Measurements from ENCODE around the gene RNPS1.
A peak's percentile ranks its signal among the peaks of the same experiment; 100 is the strongest.

Gene RNPS1

DNA sequence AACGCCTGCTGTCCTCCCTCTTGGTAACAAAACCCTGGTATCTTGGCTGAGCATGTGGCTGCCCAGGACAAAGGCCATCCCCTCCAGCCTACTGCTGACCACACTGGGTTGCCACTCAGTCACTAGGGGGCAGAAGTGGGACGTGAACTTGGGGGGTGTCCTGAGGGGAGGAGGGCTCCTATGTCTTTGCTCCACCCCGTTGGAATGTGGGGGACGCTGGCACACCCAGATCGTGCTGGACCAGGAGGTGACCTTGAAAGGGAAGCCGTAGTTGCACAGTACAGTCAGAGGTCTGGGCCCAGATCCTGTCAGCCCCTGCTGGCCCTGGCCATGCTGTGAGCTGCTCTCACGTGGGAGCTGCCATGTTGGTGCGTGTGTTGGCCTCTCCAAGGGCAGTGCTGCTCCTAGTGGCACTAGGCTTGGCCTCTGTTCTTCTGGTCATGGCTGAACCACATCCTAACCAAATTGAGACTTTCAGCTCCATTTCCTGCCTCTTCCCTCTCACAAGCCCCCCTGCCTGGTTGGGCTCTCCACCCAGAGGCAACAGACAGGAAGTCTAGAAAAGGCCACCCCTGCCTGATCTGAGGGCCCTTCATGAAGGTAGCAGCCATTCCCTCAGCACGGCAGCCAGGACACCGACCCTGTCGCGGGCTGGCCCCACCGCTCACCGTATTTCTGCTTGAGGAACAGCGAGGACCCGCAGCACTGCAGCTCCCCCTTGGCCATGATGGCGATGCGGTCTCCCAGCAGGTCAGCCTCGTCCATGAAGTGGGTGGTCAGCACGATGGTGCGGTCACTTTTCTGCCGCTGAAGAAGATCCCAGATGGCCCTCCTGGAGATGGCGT, 29.0 kb upstream of the RNPS1 start:
- H2BK5ac ChIP-seq (ENCODE audit: low read length): peak overlapping the region; percentile 75
- peaks cover 0 to 3% of the 10 kb centered on the region in 2 donors for H3K9me3 ChIP-seq (replicated peaks in 1 of 2; ENCODE audit: control insufficient read depth in 2 of 2, insufficient read depth in 1 of 2, low read depth in 1 of 2, low read length in 2 of 2)
- peak overlapping the region; percentile 26 for H2BK15ac ChIP-seq (ENCODE audit: low read length)
- H3K23ac ChIP-seq (ENCODE audit: low read depth, low read length, poor library complexity): peak overlapping the region; percentile 60
- no peak overlapping the region for H4K8ac ChIP-seq (ENCODE audit: low read depth, low read length)
- no peak overlapping the region for H2BK120ac ChIP-seq (ENCODE audit: low read depth, low read length)
- no peak overlapping the region for H2AK5ac ChIP-seq (ENCODE audit: low read depth, low read length)
- no peak overlapping the region for H4K91ac ChIP-seq (ENCODE audit: low read depth, low read length, poor library complexity)
- no peak overlapping the region for H3K4ac ChIP-seq (ENCODE audit: low read length)
- peak overlapping the region; percentile 13 for H3K18ac ChIP-seq (ENCODE audit: low read length)
- H3K36me3 ChIP-seq (replicated peaks in 1 of 2; ENCODE audit: control insufficient read depth in 2 of 2, insufficient read depth in 2 of 2, low read length in 2 of 2): peaks cover 0 to 11% of the 10 kb centered on the region in 2 donors
- no peak overlapping the region for H3K14ac ChIP-seq (ENCODE audit: low read length)
- H3K4me1 ChIP-seq (ENCODE audit: control insufficient read depth in 2 of 2, insufficient read depth in 1 of 2, low read depth in 1 of 2, low read length in 2 of 2): no peaks in the 10 kb centered on the region
- no CpG with 5 or more reads among the region's 23 CpGs for WGBS, 2 donors (ENCODE audit: extremely low coverage in 2 of 2, insufficient read length in 2 of 2, insufficient replicate concordance in 1 of 2)
- H3K79me1 ChIP-seq (ENCODE audit: low read depth, low read length): no peaks in the 10 kb centered on the region
- no peak for DNase-seq (ENCODE audit: low spot score)
- H3K27ac ChIP-seq (replicated peaks; ENCODE audit: low read length): no peak overlapping the region
- no peak overlapping the region for H3K4me3 ChIP-seq (ENCODE audit: low read length in 2 of 2)
- no peak overlapping the region for H2BK12ac ChIP-seq (ENCODE audit: low read length)
- no peaks in the 10 kb centered on the region for H3K27me3 ChIP-seq (ENCODE audit: control insufficient read depth in 3 of 3, insufficient read depth in 3 of 3, low read depth in 1 of 3, low read length in 3 of 3)
- no peak overlapping the region for H3K4me2 ChIP-seq (ENCODE audit: insufficient read depth, low read length, poor library complexity, severe bottlenecking)
- H2AFZ ChIP-seq (ENCODE audit: low read length): no peak overlapping the region
- H3K9ac ChIP-seq (ENCODE audit: low read depth, low read length, poor library complexity): peak overlapping the region; percentile 44

DNA sequence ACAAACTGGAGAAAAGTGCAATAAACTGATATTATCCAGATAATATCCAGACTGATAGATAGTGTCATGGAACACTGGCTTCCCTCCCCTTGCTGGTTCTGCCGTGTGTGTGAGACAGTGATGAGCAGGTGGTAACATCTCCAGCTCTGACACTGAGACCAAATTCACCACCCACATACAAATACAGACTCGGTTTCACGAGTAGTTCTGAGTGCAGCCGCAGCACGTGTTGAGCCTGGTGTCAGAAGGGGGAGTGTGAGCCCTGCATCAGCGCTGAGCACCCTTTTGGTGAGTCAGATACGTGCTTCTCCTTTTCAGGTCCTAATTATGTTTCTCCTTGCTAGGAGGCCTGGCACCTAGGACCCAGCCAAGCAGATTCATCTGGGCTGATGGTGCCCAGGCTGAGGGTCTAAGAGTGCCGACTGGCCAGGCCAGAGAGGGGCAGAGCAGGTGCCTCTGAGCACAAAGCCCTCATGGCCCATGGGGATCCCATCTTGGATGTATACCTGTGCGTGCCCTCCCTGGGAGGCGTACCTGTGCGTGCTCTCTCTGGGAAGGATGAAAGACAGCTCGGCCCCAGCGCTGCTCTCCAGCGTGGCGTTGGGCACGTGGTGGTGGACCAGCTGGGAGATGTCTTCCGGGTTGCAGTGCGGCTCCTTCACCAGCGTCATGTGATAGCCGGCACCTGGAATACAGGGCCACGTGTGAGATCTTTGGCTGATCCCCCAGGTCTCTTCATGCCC, 27.3 kb upstream of the RNPS1 start:
- no peak overlapping the region for H3K4me3 ChIP-seq (ENCODE audit: low read length in 2 of 2)
- no CpG with 5 or more reads among the region's 21 CpGs for WGBS, 2 donors (ENCODE audit: extremely low coverage in 2 of 2, insufficient read length in 2 of 2, insufficient replicate concordance in 1 of 2)
- H3K27ac ChIP-seq (replicated peaks; ENCODE audit: low read length): no peak overlapping the region
- H2AK5ac ChIP-seq (ENCODE audit: low read depth, low read length): peak overlapping the region; percentile 30
- no peak overlapping the region for H4K8ac ChIP-seq (ENCODE audit: low read depth, low read length)
- H2AFZ ChIP-seq (ENCODE audit: low read length): no peak overlapping the region
- peaks cover 0 to 11% of the 10 kb centered on the region in 2 donors for H3K36me3 ChIP-seq (replicated peaks in 1 of 2; ENCODE audit: control insufficient read depth in 2 of 2, insufficient read depth in 2 of 2, low read length in 2 of 2)
- H4K91ac ChIP-seq (ENCODE audit: low read depth, low read length, poor library complexity): no peak overlapping the region
- H3K27me3 ChIP-seq (ENCODE audit: control insufficient read depth in 3 of 3, insufficient read depth in 3 of 3, low read depth in 1 of 3, low read length in 3 of 3): no peaks in the 10 kb centered on the region
- no peak overlapping the region for H2BK15ac ChIP-seq (ENCODE audit: low read length)
- H2BK5ac ChIP-seq (ENCODE audit: low read length): no peak overlapping the region
- no peak overlapping the region for H3K4me2 ChIP-seq (ENCODE audit: insufficient read depth, low read length, poor library complexity, severe bottlenecking)
- H3K9me3 ChIP-seq (replicated peaks in 1 of 2; ENCODE audit: control insufficient read depth in 2 of 2, insufficient read depth in 1 of 2, low read depth in 1 of 2, low read length in 2 of 2): peaks cover 0 to 3% of the 10 kb centered on the region in 2 donors
- no peak overlapping the region for H2BK120ac ChIP-seq (ENCODE audit: low read depth, low read length)
- H3K4me1 ChIP-seq (ENCODE audit: control insufficient read depth in 2 of 2, insufficient read depth in 1 of 2, low read depth in 1 of 2, low read length in 2 of 2): no peaks in the 10 kb centered on the region
- H2BK12ac ChIP-seq (ENCODE audit: low read length): no peak overlapping the region
- H3K18ac ChIP-seq (ENCODE audit: low read length): no peak overlapping the region
- no peak overlapping the region for H3K4ac ChIP-seq (ENCODE audit: low read length)
- no peaks in the 10 kb centered on the region for H3K79me1 ChIP-seq (ENCODE audit: low read depth, low read length)
- no peak overlapping the region for H3K14ac ChIP-seq (ENCODE audit: low read length)
- peak overlapping the region; percentile 7 for H3K9ac ChIP-seq (ENCODE audit: low read depth, low read length, poor library complexity)
- DNase-seq (ENCODE audit: low spot score): no peak
- no peak overlapping the region for H3K23ac ChIP-seq (ENCODE audit: low read depth, low read length, poor library complexity)

DNA sequence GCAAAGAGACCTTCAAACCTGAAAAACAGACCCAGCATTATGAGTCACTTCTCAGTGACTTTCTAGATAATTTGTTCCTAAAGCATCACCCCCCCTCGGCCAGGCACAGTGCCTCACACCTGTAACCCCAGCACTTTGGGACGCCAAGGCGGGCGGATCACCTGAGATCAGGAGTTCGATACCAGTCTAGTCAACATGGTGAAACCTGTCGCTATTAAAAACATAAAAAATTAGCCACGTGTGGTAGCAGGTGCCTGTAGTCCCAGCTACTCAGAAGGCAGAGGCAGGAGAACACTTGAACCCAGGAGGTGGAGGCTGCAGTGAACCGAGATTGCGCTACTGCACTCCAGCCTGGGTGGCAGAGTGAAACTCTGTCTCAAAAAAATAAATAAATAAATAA, 24.3 kb upstream of the RNPS1 start:
- Histone ChIP-seq H2BK12ac (ENCODE audit: low read length) (no peak overlapping the region), H3K14ac (ENCODE audit: low read length) (no peak overlapping the region), H3K79me1 (ENCODE audit: low read depth, low read length) (no peaks in the 10 kb centered on the region), H2BK5ac (ENCODE audit: low read length) (no peak overlapping the region), H2AFZ (ENCODE audit: low read length) (no peak overlapping the region), H3K27ac (replicated peaks; ENCODE audit: low read length) (no peak overlapping the region), H3K4ac (ENCODE audit: low read length) (no peak overlapping the region), H3K9ac (ENCODE audit: low read depth, low read length, poor library complexity) (no peak overlapping the region), H2AK5ac (ENCODE audit: low read depth, low read length) (no peak overlapping the region), H3K4me1 (ENCODE audit: control insufficient read depth in 2 of 2, insufficient read depth in 1 of 2, low read depth in 1 of 2, low read length in 2 of 2) (no peaks in the 10 kb centered on the region), H3K27me3 (ENCODE audit: control insufficient read depth in 3 of 3, insufficient read depth in 3 of 3, low read depth in 1 of 3, low read length in 3 of 3) (no peaks in the 10 kb centered on the region), H3K18ac (ENCODE audit: low read length) (no peak overlapping the region), H2BK15ac (ENCODE audit: low read length) (no peak overlapping the region), H3K9me3 (replicated peaks in 1 of 2; ENCODE audit: control insufficient read depth in 2 of 2, insufficient read depth in 1 of 2, low read depth in 1 of 2, low read length in 2 of 2) (peaks cover 0 to 3% of the 10 kb centered on the region in 2 donors), H3K23ac (ENCODE audit: low read depth, low read length, poor library complexity) (no peak overlapping the region), H3K36me3 (replicated peaks in 1 of 2; ENCODE audit: control insufficient read depth in 2 of 2, insufficient read depth in 2 of 2, low read length in 2 of 2) (peaks cover 0 to 11% of the 10 kb centered on the region in 2 donors), H4K91ac (ENCODE audit: low read depth, low read length, poor library complexity) (no peak overlapping the region), H3K4me3 (ENCODE audit: low read length in 2 of 2) (no peak overlapping the region), H2BK120ac (ENCODE audit: low read depth, low read length) (no peak overlapping the region), H3K4me2 (ENCODE audit: insufficient read depth, low read length, poor library complexity, severe bottlenecking) (no peak overlapping the region), H4K8ac (ENCODE audit: low read depth, low read length) (no peak overlapping the region)
- no peak for DNase-seq (ENCODE audit: low spot score)
- WGBS, 2 donors (ENCODE audit: extremely low coverage in 2 of 2, insufficient read length in 2 of 2, insufficient replicate concordance in 1 of 2): no CpG with 5 or more reads among the region's 9 CpGs

GRCh38 chr16:2289282-2289681, 21.4 kb upstream of the RNPS1 start:
- H3K4me2 ChIP-seq (ENCODE audit: insufficient read depth, low read length, poor library complexity, severe bottlenecking): no peak overlapping the region

More at GRCh38 chr16:2289282-2289681, 21.4 kb upstream of the RNPS1 start:
- Histone ChIP-seq H3K14ac (ENCODE audit: low read length) (no peak overlapping the region), H2AFZ (ENCODE audit: low read length) (no peak overlapping the region), H3K79me1 (ENCODE audit: low read depth, low read length) (no peaks in the 10 kb centered on the region), H3K27me3 (ENCODE audit: control insufficient read depth in 3 of 3, insufficient read depth in 3 of 3, low read depth in 1 of 3, low read length in 3 of 3) (no peaks in the 10 kb centered on the region), H3K23ac (ENCODE audit: low read depth, low read length, poor library complexity) (no peak overlapping the region), H4K91ac (ENCODE audit: low read depth, low read length, poor library complexity) (no peak overlapping the region), H3K9me3 (replicated peaks in 1 of 2; ENCODE audit: control insufficient read depth in 2 of 2, insufficient read depth in 1 of 2, low read depth in 1 of 2, low read length in 2 of 2) (no peaks in the 10 kb centered on the region), H3K27ac (replicated peaks; ENCODE audit: low read length) (no peak overlapping the region), H3K9ac (ENCODE audit: low read depth, low read length, poor library complexity) (peak overlapping the region; percentile 10), H2BK12ac (ENCODE audit: low read length) (no peak overlapping the region), H3K18ac (ENCODE audit: low read length) (no peak overlapping the region), H2AK5ac (ENCODE audit: low read depth, low read length) (no peak overlapping the region), H3K4me3 (ENCODE audit: low read length in 2 of 2) (no peak overlapping the region), H2BK15ac (ENCODE audit: low read length) (no peak overlapping the region), H3K36me3 (replicated peaks in 1 of 2; ENCODE audit: control insufficient read depth in 2 of 2, insufficient read depth in 2 of 2, low read length in 2 of 2) (peaks cover 0 to 6% of the 10 kb centered on the region in 2 donors), H2BK120ac (ENCODE audit: low read depth, low read length) (no peak overlapping the region), H3K4me1 (ENCODE audit: control insufficient read depth in 2 of 2, insufficient read depth in 1 of 2, low read depth in 1 of 2, low read length in 2 of 2) (no peaks in the 10 kb centered on the region), H2BK5ac (ENCODE audit: low read length) (no peak overlapping the region), H3K4ac (ENCODE audit: low read length) (no peak overlapping the region), H4K8ac (ENCODE audit: low read depth, low read length) (no peak overlapping the region)
- no peak for DNase-seq (ENCODE audit: low spot score)
- WGBS, 2 donors (ENCODE audit: extremely low coverage in 2 of 2, insufficient read length in 2 of 2, insufficient replicate concordance in 1 of 2): no CpG with 5 or more reads among the region's 23 CpGs
